CD14-positive monocyte (primary cell): ENCODE data around the gene GOLGA8Q. TPM values are rescaled to one million over a fixed set of nuclear protein-coding genes. Genes with fewer than 3 reads are reported as not detected.
"Not testable (repeated sequence)": the region's sequence is repeated elsewhere in the genome, so short reads cannot be mapped to it uniquely, and the experiment has no call there.

Experiments
- DNase-seq, 3 donors: peaks; one replicate each; pipeline ENCODE4 v3.0.0-alpha.2; 2011 to 2022
- H2AFZ ChIP-seq: 2 replicates; pipeline ENCODE4 v1.6.0; 2012; ENCODE audit warnings: mild to moderate bottlenecking, low read depth, low read length, inconsistent platforms; ENCODE audit not compliant: insufficient read depth, poor library complexity, severe bottlenecking
- H3K27ac ChIP-seq, 2 donors: 1 replicate in 1 of 2; 2 replicates in 1 of 2; pipeline ENCODE4 v1.5.1; 2012 to 2013; ENCODE audit warnings: low read length in 2 of 2, control low read depth in 1 of 2, inconsistent platforms in 1 of 2, low read depth in 1 of 2, mild to moderate bottlenecking in 1 of 2
- H3K27me3 ChIP-seq, 2 donors: one replicate each; pipeline versions ENCODE4 v1.6.0 to v1.6.1; 2011 to 2013; ENCODE audit warnings: low read length in 2 of 2; ENCODE audit not compliant: control insufficient read depth in 2 of 2, insufficient read depth in 2 of 2
- H3K36me3 ChIP-seq, 2 donors: replicated peaks in 1 of 2; 1 replicate in 1 of 2; 2 replicates in 1 of 2; pipeline versions ENCODE4 v1.5.1 to v1.6.1; 2012 to 2013; ENCODE audit warnings: low read length in 2 of 2, control low read depth in 1 of 2, inconsistent platforms in 1 of 2, mild to moderate bottlenecking in 1 of 2; ENCODE audit not compliant: insufficient read depth in 2 of 2, control insufficient read depth in 1 of 2
- H3K4me1 ChIP-seq, 2 donors: 1 replicate in 1 of 2; 2 replicates in 1 of 2; pipeline versions ENCODE4 v1.5.1 to v1.6.1; 2012 to 2013; ENCODE audit warnings: low read length in 2 of 2, control low read depth in 1 of 2, inconsistent platforms in 1 of 2, mild to moderate bottlenecking in 1 of 2, moderate library complexity in 1 of 2; ENCODE audit not compliant: insufficient read depth in 2 of 2, control insufficient read depth in 1 of 2
- H3K4me2 ChIP-seq: replicated peaks from 2 replicates; pipeline ENCODE3; 2012; ENCODE audit warnings: low read length, moderate library complexity, mild to moderate bottlenecking; ENCODE audit not compliant: poor library complexity, severe bottlenecking; ENCODE audit errors: extremely low read depth
- H3K4me3 ChIP-seq, 3 experiments: fragments of 200-600 bp in 1 of 3; sonication (generic) in 1 of 3; replicated peaks in 1 of 3; 1 replicate in 2 of 3; 2 replicates in 1 of 3; pipeline ENCODE4 v1.5.1; 2011 to 2013; ENCODE audit warnings: low read length in 3 of 3, mild to moderate bottlenecking in 3 of 3, control low read depth in 2 of 3, low read depth in 2 of 3, inconsistent platforms in 1 of 3, moderate library complexity in 1 of 3
- H3K79me2 ChIP-seq: 2 replicates; pipeline ENCODE4 v1.6.0; 2012; ENCODE audit warnings: mild to moderate bottlenecking, control low read depth, inconsistent platforms, low read length, moderate library complexity; ENCODE audit not compliant: insufficient read depth
- H3K9ac ChIP-seq: 2 replicates; pipeline ENCODE4 v1.6.0; 2017; ENCODE audit warnings: low read length, mild to moderate bottlenecking; ENCODE audit not compliant: insufficient read depth, poor library complexity, severe bottlenecking
- H3K9me3 ChIP-seq, 2 donors: replicated peaks in 1 of 2; 1 replicate in 1 of 2; 2 replicates in 1 of 2; pipeline versions ENCODE4 v1.5.1 to v1.6.1; 2012 to 2013; ENCODE audit warnings: low read length in 2 of 2, control low read depth in 1 of 2; ENCODE audit not compliant: control insufficient read depth in 1 of 2, insufficient read depth in 1 of 2
- H4K20me1 ChIP-seq: 2 replicates; pipeline ENCODE4 v1.6.0; 2012; ENCODE audit warnings: mild to moderate bottlenecking, low read length, control low read depth, moderate library complexity; ENCODE audit not compliant: insufficient read depth
- H3K27ac Mint-ChIP-seq, 7 donors: one replicate each; pipeline ENCODE4 v1.8.0; 2020; ENCODE audit warnings: mild to moderate bottlenecking in 7 of 7, mixed read lengths in 7 of 7, moderate library complexity in 6 of 7, inconsistent platforms in 2 of 7
- H3K27me3 Mint-ChIP-seq, 3 donors: one replicate each; pipeline ENCODE4 v1.8.0; 2021 to 2022; ENCODE audit warnings: low read depth in 3 of 3, mild to moderate bottlenecking in 3 of 3, mixed read lengths in 3 of 3, moderate library complexity in 3 of 3, inconsistent platforms in 1 of 3
- H3K36me3 Mint-ChIP-seq, 2 donors: one replicate each; pipeline ENCODE4 v1.8.0; 2020; ENCODE audit warnings: mixed read lengths in 2 of 2, inconsistent platforms in 1 of 2, mild to moderate bottlenecking in 1 of 2
- H3K4me1 Mint-ChIP-seq: one replicate; pipeline ENCODE4 v1.8.0; 2020; ENCODE audit warnings: mild to moderate bottlenecking, mixed read lengths
- H3K4me3 Mint-ChIP-seq, 2 donors: one replicate each; pipeline ENCODE4 v1.8.0; 2020; ENCODE audit warnings: mild to moderate bottlenecking in 2 of 2, mixed read lengths in 2 of 2, moderate library complexity in 1 of 2
- H3K9me3 Mint-ChIP-seq, 7 donors: one replicate each; pipeline ENCODE4 v1.8.0; 2020 to 2022; ENCODE audit warnings: mixed read lengths in 7 of 7, mild to moderate bottlenecking in 6 of 7, moderate library complexity in 6 of 7, inconsistent platforms in 2 of 7
- WGBS: methylation state at CpG from one replicate; pipeline ENCODE4 v1.1.5; 2013; ENCODE audit warnings: missing lambda C conversion rate; ENCODE audit not compliant: insufficient coverage; 5-methylcytosine and 5-hydroxymethylcytosine counted together
- intact Hi-C, 2 donors: fragments of 100-400 bp; cut with micrococcal nuclease; formaldehyde crosslinking; loops; one replicate each; pipeline versions ENCODE4 v1.15.0 to v1.15.1; 2023
- polyA plus RNA-seq, 3 donors: library from polyadenylated mRNA; depleted of rRNA in 1 of 3; unstranded in 2 of 3; stranded (reverse) in 1 of 3; fragments of 300-500 nt in 2 of 3; fragments of >200 nt in 1 of 3; fragmentation: Illumina TruSeq in 2 of 3; gene quantifications; 1 replicate in 2 of 3; 2 replicates in 1 of 3; pipeline ENCODE4 v1.2.3, GENCODE V29; 2012 to 2021
- small RNA-seq: library from RNA; depleted of rRNA; stranded (forward); fragments of <200 nt; gene quantifications from one replicate; pipeline ENCODE3, GENCODE V24; 2012; ENCODE audit warnings: low read depth; ENCODE audit not compliant: insufficient read length

Gene GOLGA8Q
- polyA plus RNA-seq, 3 donors: 1.4 TPM; not detected in 2

GRCh38 chr15:30603796-30604195 lies 51.9 kb downstream of the GOLGA8Q start, which contains the start of gene GOLGA8H:
Gene GOLGA8H (plus strand): TSS chr15:30604028. CDS start chr15:30604126, 98 bp downstream.
- H3K9ac ChIP-seq, H3K27me3 Mint-ChIP-seq, H2AFZ ChIP-seq, H3K36me3 Mint-ChIP-seq, H3K36me3 ChIP-seq, H3K4me3 ChIP-seq, H3K9me3 ChIP-seq, H3K9me3 Mint-ChIP-seq, DNase-seq, intact Hi-C loops, H3K4me1 Mint-ChIP-seq, H3K79me2 ChIP-seq, H4K20me1 ChIP-seq, H3K27ac ChIP-seq, H3K4me3 Mint-ChIP-seq, H3K27ac Mint-ChIP-seq, H3K4me1 ChIP-seq, H3K4me2 ChIP-seq, H3K27me3 ChIP-seq: not testable (repeated sequence)
- WGBS: 86% methylated on average over 1 of the region's 8 CpGs

Small RNA genes within 50 kb of the gene (small RNA-seq; reads per million reads assigned to genes)
- gene RF00096 (3.1 reads per million, percentile 24 among the genes with 10 or more reads in this experiment), gene RN7SL796P (not detected)

Other genes with a start within 250 kb of the GOLGA8Q start
- gene CHRFAM7A, start 158.5 kb upstream of the GOLGA8Q start, polyA plus RNA-seq: 1 to 10 TPM; 2.7 to 3.8 (median 2.9) TPM
- gene GOLGA8R, start 137.8 kb upstream of the GOLGA8Q start, polyA plus RNA-seq: 1 to 10 TPM in 1 of 3 donors, under 1 TPM in 1, not detected in 1; 0.21 to 2.9 TPM
- 1 to 10 TPM in 1 of 3 donors, not detected in 2; 1.9 TPM for gene GOLGA8H, start 52.0 kb downstream of the GOLGA8Q start, polyA plus RNA-seq